ENCODE results near the gene GPR3. TPM values are rescaled to one million over a fixed set of nuclear protein-coding genes. Genes with fewer than 3 reads are reported as not detected.
A peak's percentile ranks its signal among the peaks of the same experiment; 100 is the strongest.

GPR3 gene
- total RNA-seq, 1 donor from 2014 or later, result 0.74 TPM

DNA sequence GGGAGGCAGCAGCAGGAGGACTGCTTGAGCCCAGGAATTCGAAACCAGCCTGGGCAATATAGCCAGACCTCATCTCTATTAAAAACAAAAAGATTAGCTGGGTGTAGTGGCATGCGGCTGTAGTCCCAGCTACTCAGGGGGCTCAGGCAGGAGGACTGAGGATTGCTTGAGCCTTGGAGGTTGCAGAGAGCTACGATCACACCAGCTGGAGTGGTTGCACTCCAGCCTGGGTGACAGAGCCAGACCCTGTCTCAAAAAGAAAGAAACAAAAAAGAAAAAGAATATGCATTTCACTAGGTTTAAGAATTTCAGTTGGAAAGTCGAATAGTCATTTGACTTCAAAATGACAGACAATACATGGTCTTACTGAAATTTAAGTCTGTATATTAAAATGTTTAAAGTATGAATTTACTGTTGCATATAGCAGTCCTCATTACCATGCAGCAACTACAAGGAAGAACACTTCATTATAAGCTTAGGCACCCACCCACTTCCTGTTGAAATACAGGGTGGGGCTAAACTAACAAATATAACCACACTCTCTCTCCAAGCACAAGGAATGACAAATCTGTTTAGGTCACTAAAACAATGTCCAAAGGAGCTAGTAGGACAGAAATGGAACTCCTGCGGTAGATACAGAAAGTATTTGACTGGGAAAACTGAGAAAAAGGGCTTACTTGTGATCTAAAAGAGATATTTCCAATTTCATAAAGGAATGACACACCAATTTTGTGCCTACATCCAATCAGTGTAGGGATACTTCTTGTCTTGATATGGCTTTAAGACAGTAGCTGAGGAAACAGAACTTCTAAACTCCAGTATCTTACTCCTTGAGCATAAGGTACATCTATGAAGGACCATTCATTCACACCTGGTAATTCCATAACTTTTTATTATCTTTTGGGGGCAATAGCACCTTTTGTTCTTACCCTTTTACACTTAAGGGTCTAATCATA lies 44.1 kb downstream of the GPR3 start:
- Histone ChIP-seq H3K4me1 (peaks cover 79% of the 10 kb centered on the region), H3K36me3 (no peaks in the 10 kb centered on the region), H3K27ac (peak overlapping the region; percentile 56), H3K27me3 (no peaks in the 10 kb centered on the region), H3K9me3 (no peaks in the 10 kb centered on the region), H3K4me3 (no peak overlapping the region)
- peak; percentile 12 to 91 for TF ChIP-seq POLR2AphosphoS5 (IDR thresholded peaks at IDR 0.05; ENCODE audit: insufficient read depth in 1 of 2, low read depth in 1 of 2)
- no peak for TF ChIP-seq POLR2A (IDR thresholded peaks at IDR 0.05)
- DNase-seq (ENCODE audit: extremely low spot score in 2 of 2), result no peak
- intact Hi-C loops (cut with DNase I), result no loop called here

DNA sequence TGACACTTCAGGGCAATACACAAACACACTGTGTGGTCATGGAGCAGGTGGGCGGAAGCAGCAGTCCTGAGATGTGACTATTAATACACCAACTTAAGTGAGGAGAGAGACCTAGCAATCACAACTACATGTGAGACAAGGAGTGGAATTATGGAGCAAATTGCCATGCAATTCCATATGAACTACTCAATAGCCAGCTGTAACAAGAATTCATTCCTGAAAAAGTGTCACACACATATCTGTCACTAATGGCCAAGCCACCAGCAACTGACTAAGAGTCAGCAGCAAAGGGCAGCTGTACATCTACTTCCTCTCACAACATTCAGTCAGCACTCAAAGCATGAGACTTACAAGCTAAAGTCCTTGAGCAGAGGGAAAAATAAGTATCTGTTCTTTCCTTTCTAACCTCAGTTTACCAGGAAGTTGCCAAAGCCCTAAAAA lies 46.2 kb downstream of the GPR3 start:
- H3K9me3 ChIP-seq, result no peaks in the 10 kb centered on the region
- peaks cover 62% of the 10 kb centered on the region for H3K4me1 ChIP-seq
- TF ChIP-seq, protein P1, sequence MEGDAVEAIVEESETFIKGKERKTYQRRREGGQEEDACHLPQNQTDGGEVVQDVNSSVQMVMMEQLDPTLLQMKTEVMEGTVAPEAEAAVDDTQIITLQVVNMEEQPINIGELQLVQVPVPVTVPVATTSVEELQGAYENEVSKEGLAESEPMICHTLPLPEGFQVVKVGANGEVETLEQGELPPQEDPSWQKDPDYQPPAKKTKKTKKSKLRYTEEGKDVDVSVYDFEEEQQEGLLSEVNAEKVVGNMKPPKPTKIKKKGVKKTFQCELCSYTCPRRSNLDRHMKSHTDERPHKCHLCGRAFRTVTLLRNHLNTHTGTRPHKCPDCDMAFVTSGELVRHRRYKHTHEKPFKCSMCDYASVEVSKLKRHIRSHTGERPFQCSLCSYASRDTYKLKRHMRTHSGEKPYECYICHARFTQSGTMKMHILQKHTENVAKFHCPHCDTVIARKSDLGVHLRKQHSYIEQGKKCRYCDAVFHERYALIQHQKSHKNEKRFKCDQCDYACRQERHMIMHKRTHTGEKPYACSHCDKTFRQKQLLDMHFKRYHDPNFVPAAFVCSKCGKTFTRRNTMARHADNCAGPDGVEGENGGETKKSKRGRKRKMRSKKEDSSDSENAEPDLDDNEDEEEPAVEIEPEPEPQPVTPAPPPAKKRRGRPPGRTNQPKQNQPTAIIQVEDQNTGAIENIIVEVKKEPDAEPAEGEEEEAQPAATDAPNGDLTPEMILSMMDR (IDR thresholded peaks at IDR 0.05), result no peak
- no peak for TF ChIP-seq POLR2AphosphoS5 (IDR thresholded peaks at IDR 0.05; ENCODE audit: insufficient read depth in 1 of 2, low read depth in 1 of 2)
- H3K27ac ChIP-seq, result no peak overlapping the region
- intact Hi-C loops (cut with DNase I), result no loop called here
- no peaks in the 10 kb centered on the region for H3K36me3 ChIP-seq
- H3K27me3 ChIP-seq, result no peaks in the 10 kb centered on the region
- H3K4me3 ChIP-seq, result no peak overlapping the region
- DNase-seq (ENCODE audit: extremely low spot score in 2 of 2), result no peak

DNA sequence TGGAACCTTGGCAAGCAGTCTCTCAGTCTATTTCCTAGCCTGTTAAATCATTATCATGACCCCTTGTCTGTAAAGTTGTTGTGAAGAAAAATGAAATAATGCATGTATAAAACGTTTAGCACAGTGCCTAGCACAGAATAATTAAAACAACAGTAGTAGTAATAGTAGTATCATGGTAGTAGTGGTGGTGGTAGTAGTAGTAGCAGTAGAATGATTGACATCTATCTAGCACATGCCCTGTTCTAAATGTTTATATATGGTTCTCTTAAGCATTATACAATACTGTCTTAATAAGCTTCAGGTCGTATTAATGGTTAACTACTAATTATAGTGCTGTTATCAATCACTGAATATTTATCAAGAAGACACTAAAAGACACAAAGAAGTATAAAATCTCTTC lies 46.7 kb downstream of the GPR3 start:
- no peaks in the 10 kb centered on the region for H3K9me3 ChIP-seq
- H3K36me3 ChIP-seq, result no peaks in the 10 kb centered on the region
- H3K27me3 ChIP-seq, result no peaks in the 10 kb centered on the region
- H3K27ac ChIP-seq, result no peak overlapping the region
- intact Hi-C loops (cut with DNase I), result no loop called here
- peaks cover 62% of the 10 kb centered on the region for H3K4me1 ChIP-seq
- no peak for DNase-seq (ENCODE audit: extremely low spot score in 2 of 2)
- H3K4me3 ChIP-seq, result no peak overlapping the region
- TF ChIP-seq, protein P1 (IDR thresholded peaks at IDR 0.05), result no peak
- TF ChIP-seq POLR2A (IDR thresholded peaks at IDR 0.05), result no peak
- no peak for TF ChIP-seq POLR2AphosphoS5 (IDR thresholded peaks at IDR 0.05; ENCODE audit: insufficient read depth in 1 of 2, low read depth in 1 of 2)

DNA sequence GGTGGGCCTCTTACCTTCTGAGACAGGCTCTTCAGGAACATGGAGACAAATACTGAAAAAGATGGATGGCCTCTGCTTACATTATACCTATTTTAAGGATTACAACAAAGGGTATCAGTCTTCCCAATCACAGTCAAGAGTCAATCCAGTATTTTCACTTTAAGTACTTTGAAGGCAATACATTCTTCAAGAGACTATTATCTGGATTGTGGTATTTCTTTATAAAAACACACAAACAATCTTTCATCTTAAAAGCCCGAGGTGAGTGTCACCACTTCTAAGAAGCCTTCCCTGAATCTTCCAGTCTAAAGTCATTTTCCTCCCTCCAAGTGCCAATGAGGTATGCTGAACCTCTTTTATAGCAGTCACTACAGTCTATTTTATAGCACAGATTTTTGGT lies 52.2 kb downstream of the GPR3 start:
- Histone ChIP-seq H3K36me3 (no peaks in the 10 kb centered on the region), H3K4me1 (peaks cover 36% of the 10 kb centered on the region), H3K4me3 (no peak overlapping the region), H3K9me3 (no peaks in the 10 kb centered on the region), H3K27me3 (no peaks in the 10 kb centered on the region), H3K27ac (no peak overlapping the region)
- DNase-seq (ENCODE audit: extremely low spot score in 2 of 2), result no peak
- intact Hi-C loops (cut with DNase I), result no loop called here
- TF ChIP-seq POLR2A (IDR thresholded peaks at IDR 0.05) (no peak), POLR2AphosphoS5 (IDR thresholded peaks at IDR 0.05; ENCODE audit: insufficient read depth in 1 of 2, low read depth in 1 of 2) (no peak)
- TF ChIP-seq, protein P1 (IDR thresholded peaks at IDR 0.05), result no peak

Other genes with a start within 250 kb of the GPR3 start
- gene SLC9A1, start 237.5 kb upstream of the GPR3 start, total RNA-seq, result 10.6 TPM
- gene WDTC1, start 158.0 kb upstream of the GPR3 start, total RNA-seq, result 28.2 TPM
- 30.7 TPM for gene TMEM222, start 70.5 kb upstream of the GPR3 start, total RNA-seq
- gene SYTL1, start 50.6 kb upstream of the GPR3 start, total RNA-seq, result 56.2 TPM
- gene MAP3K6, start 25.7 kb upstream of the GPR3 start, total RNA-seq, result 149 TPM
- 1.7 TPM for gene FCN3, start 17.8 kb upstream of the GPR3 start, total RNA-seq
- 7.6 TPM for gene CD164L2, start 9.3 kb upstream of the GPR3 start, total RNA-seq
- gene WASF2, start 97.5 kb downstream of the GPR3 start, total RNA-seq, result 58.9 TPM
- gene AHDC1, start 211.5 kb downstream of the GPR3 start, total RNA-seq, result 62.4 TPM
- 18.4 TPM for gene FGR, start 242.6 kb downstream of the GPR3 start, total RNA-seq

Measured in vagina (tissue), 2 donors.